ENCODE results near the gene GALNT9. TPM values are rescaled to one million over a fixed set of nuclear protein-coding genes. Genes with fewer than 3 reads are reported as not detected.

Gene GALNT9
- total and polyA plus RNA-seq, 2 experiments from 2014 or later = 0.33 to 1.4 TPM

DNA sequence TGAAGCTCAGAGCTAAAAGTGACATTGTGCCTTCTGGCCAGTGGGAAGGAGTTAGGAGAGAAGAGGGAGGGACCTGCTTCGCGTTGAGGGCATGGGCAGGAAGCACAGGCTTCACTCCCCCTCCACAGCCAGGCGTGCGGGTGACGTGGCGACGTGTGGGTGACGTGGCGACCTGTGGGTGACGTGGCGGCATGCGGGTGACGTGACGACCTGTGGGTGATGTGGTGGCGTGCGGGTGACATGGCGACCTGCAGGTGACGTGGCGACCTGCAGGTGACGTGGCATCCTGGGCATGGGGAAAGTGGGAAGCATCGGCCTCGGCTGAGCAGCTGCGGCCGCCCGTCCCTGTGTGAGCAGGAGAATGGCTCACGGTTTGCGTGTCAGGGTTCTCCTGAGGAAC lies 8.2 kb upstream of the GALNT9 start:
- Histone ChIP-seq H3K4me2 (ENCODE audit: unreplicated experiment) (no peak overlapping the region), H3K27ac (no peak overlapping the region), H3K9ac (no peak overlapping the region), H2AFZ (no peak overlapping the region), H3K4me3 (no peak overlapping the region), H3K4me1 (ENCODE audit: insufficient read depth) (no peaks in the 10 kb centered on the region), H3F3A (ENCODE audit: insufficient read depth) (no peaks in the 10 kb centered on the region), H3K9me3 (ENCODE audit: low read depth) (no peaks in the 10 kb centered on the region), H3K9me2 (ENCODE audit: insufficient read depth) (no peaks in the 10 kb centered on the region), H4K20me1 (ENCODE audit: insufficient read depth) (no peaks in the 10 kb centered on the region), H3K27me3 (replicated peaks; ENCODE audit: insufficient read depth) (peaks cover 3% of the 10 kb centered on the region; the same call in 1 of the 2 replicates), H3K36me3 (ENCODE audit: low read depth) (no peaks in the 10 kb centered on the region), H3K79me2 (ENCODE audit: insufficient read depth) (no peaks in the 10 kb centered on the region)
- no peak for DNase-seq
- 84 to 90% methylated on average over 27 of the region's 27 CpGs for WGBS, 2 experiments (ENCODE audit: low coverage in 1 of 2, low lambda C conversion rate in 2 of 2, missing lambda C conversion rate in 2 of 2)
- TF ChIP-seq EZH2 (IDR thresholded peaks at IDR 0.05; ENCODE audit: insufficient read depth, poor library complexity, severe bottlenecking) (no peak), EZH2phosphoT487 (IDR thresholded peaks at IDR 0.05; ENCODE audit: insufficient read depth, low read depth) (no peak)
- in situ Hi-C loops (cut with MboI) = no loop called here

DNA sequence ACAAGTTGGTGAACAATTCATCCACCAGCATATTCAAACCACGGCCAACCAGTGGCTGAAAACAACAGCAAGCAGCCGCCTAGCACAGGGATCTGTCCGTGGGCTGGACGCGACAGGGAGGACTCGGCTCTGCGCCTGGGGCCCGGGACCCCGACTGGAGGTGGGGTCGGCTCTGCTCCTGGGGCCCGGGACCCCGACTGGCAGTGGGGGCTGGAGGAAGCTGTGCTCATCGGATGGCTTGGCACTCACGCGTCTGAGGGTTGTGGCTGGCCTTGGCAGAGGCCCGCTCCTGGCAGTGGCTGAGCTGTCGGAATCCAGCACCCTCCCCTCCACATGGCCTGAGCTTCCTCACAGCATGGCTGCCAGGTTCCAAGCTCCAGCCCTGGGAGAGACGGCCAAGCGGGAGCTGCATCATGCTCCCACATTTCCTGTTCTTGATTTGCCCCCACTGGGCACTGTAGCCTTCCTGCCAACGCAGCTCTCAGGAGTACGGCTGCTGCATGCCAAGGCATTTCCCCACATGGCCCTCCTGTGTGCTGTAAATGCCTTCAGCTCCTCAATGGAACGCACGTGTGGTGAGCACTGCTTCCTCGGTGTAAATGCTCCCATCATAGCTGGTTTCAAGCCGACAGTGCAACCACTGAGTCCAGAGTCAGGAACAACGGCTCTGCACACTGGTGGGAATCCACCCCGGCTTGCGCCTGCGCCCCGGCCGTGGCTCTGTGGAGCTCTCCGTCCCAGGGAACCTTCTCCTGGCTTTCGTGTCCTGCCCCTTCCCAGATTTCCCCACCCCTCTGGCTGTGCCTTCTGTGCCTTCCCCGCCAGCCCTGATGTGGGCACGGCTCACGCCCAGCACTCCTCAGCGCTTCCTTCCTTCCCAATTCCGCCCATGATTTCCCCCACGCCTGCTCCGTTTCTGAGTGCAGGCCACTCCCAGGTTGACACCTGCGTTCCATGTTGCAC lies 7.3 kb upstream of the GALNT9 start:
- H3K9me2 ChIP-seq (ENCODE audit: insufficient read depth) = no peaks in the 10 kb centered on the region
- H3F3A ChIP-seq (ENCODE audit: insufficient read depth) = no peaks in the 10 kb centered on the region
- H3K9me3 ChIP-seq (ENCODE audit: low read depth) = no peaks in the 10 kb centered on the region
- no peaks in the 10 kb centered on the region for H4K20me1 ChIP-seq (ENCODE audit: insufficient read depth)
- in situ Hi-C loops (cut with MboI) = no loop called here
- no peak overlapping the region for H3K27ac ChIP-seq
- no peak overlapping the region for H2AFZ ChIP-seq
- WGBS, 2 experiments (ENCODE audit: low coverage in 1 of 2, low lambda C conversion rate in 2 of 2, missing lambda C conversion rate in 2 of 2) = 64 to 70% methylated on average over 37 to 39 of the region's 41 CpGs
- H3K4me3 ChIP-seq = no peak overlapping the region
- H3K27me3 ChIP-seq (replicated peaks; ENCODE audit: insufficient read depth) = peaks cover 3% of the 10 kb centered on the region
- TF ChIP-seq EZH2 (IDR thresholded peaks at IDR 0.05; ENCODE audit: insufficient read depth, poor library complexity, severe bottlenecking) (no peak), EZH2phosphoT487 (IDR thresholded peaks at IDR 0.05; ENCODE audit: insufficient read depth, low read depth) (no peak)
- no peaks in the 10 kb centered on the region for H3K79me2 ChIP-seq (ENCODE audit: insufficient read depth)
- H3K4me2 ChIP-seq (ENCODE audit: unreplicated experiment) = no peak overlapping the region
- H3K36me3 ChIP-seq (ENCODE audit: low read depth) = no peaks in the 10 kb centered on the region
- H3K4me1 ChIP-seq (ENCODE audit: insufficient read depth) = no peaks in the 10 kb centered on the region
- DNase-seq = no peak
- H3K9ac ChIP-seq = no peak overlapping the region

DNA sequence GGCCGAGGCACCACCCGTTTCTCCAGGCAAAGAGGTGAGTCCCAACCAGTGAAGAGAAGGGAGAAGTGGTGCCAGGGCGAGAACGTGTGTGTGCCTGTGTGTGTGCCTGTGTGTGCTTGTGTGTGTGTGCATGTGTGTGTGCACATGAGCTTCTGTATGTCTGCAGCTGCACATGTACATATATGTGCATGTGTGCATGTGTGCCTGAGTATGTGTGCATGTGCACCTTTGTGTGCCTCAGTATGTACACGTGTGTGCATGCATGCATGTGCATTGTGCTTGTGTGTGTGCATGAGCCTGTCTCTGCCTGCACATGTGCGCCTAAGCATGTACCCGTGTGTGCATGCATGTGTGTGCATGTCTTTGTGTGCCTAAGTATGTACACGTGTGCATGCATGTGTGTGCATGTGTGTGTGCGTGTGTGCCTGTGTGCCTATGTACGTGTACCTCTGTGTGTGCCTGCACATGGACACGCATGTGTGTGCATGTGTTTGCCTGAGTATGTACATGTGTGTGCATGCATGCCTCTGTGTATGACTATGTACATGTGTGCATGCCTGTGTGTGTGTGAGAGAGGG lies 5.9 kb upstream of the GALNT9 start:
- Histone ChIP-seq H3K36me3 (ENCODE audit: low read depth) (no peaks in the 10 kb centered on the region), H3K27ac (no peak overlapping the region), H4K20me1 (ENCODE audit: insufficient read depth) (no peaks in the 10 kb centered on the region), H3K9me3 (ENCODE audit: low read depth) (no peaks in the 10 kb centered on the region), H3K9ac (no peak overlapping the region), H3K4me3 (no peak overlapping the region), H3F3A (ENCODE audit: insufficient read depth) (no peaks in the 10 kb centered on the region), H3K4me2 (ENCODE audit: unreplicated experiment) (no peak overlapping the region), H2AFZ (no peak overlapping the region), H3K79me2 (ENCODE audit: insufficient read depth) (no peaks in the 10 kb centered on the region), H3K27me3 (replicated peaks; ENCODE audit: insufficient read depth) (peaks cover 15% of the 10 kb centered on the region), H3K4me1 (ENCODE audit: insufficient read depth) (no peaks in the 10 kb centered on the region), H3K9me2 (ENCODE audit: insufficient read depth) (no peaks in the 10 kb centered on the region)
- 63 to 65% methylated on average over 11 of the region's 11 CpGs for WGBS, 2 experiments (ENCODE audit: low coverage in 1 of 2, low lambda C conversion rate in 2 of 2, missing lambda C conversion rate in 2 of 2)
- TF ChIP-seq EZH2phosphoT487 (IDR thresholded peaks at IDR 0.05; ENCODE audit: insufficient read depth, low read depth) (no peak), EZH2 (IDR thresholded peaks at IDR 0.05; ENCODE audit: insufficient read depth, poor library complexity, severe bottlenecking) (no peak)
- in situ Hi-C loops (cut with MboI) = no loop called here
- DNase-seq = no peak

DNA sequence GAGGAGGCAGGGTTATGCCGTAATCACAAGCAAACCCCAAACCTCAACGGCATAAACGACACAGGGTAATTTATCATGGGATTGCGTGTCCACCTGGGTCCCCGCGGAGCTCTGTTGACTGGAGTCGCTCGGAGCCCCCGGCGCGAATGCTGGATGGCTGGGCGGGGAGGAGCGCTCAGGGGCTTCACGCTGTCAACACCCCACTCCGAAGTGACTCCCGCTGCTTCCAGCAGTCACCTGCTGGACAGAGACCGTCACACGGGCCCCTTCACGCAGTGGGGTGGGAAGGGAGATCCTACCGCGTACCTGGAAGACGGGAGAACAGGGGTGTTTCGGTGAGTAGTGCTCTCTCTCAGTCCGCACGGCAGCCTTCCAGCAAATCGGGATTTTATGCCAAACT lies 4.4 kb upstream of the GALNT9 start:
- in situ Hi-C loops (cut with MboI) = no loop called here
- no peaks in the 10 kb centered on the region for H3F3A ChIP-seq (ENCODE audit: insufficient read depth)
- H3K9me3 ChIP-seq (ENCODE audit: low read depth) = no peaks in the 10 kb centered on the region
- H3K4me1 ChIP-seq (ENCODE audit: insufficient read depth) = no peaks in the 10 kb centered on the region
- H3K36me3 ChIP-seq (ENCODE audit: low read depth) = no peaks in the 10 kb centered on the region
- WGBS, 2 experiments (ENCODE audit: low coverage in 1 of 2, low lambda C conversion rate in 2 of 2, missing lambda C conversion rate in 2 of 2) = 72 to 76% methylated on average over 26 of the region's 26 CpGs
- no peak overlapping the region for H3K4me3 ChIP-seq
- no peaks in the 10 kb centered on the region for H3K79me2 ChIP-seq (ENCODE audit: insufficient read depth)
- TF ChIP-seq EZH2 (IDR thresholded peaks at IDR 0.05; ENCODE audit: insufficient read depth, poor library complexity, severe bottlenecking) (no peak), EZH2phosphoT487 (IDR thresholded peaks at IDR 0.05; ENCODE audit: insufficient read depth, low read depth) (no peak)
- H3K27me3 ChIP-seq (replicated peaks; ENCODE audit: insufficient read depth) = peaks cover 19% of the 10 kb centered on the region
- H4K20me1 ChIP-seq (ENCODE audit: insufficient read depth) = no peaks in the 10 kb centered on the region
- no peak overlapping the region for H2AFZ ChIP-seq
- DNase-seq = no peak
- no peak overlapping the region for H3K4me2 ChIP-seq (ENCODE audit: unreplicated experiment)
- no peaks in the 10 kb centered on the region for H3K9me2 ChIP-seq (ENCODE audit: insufficient read depth)
- H3K9ac ChIP-seq = no peak overlapping the region
- H3K27ac ChIP-seq = no peak overlapping the region
